ENCODE measurements around the gene CACNB4. TPM values are rescaled to one million over a fixed set of nuclear protein-coding genes. Genes with fewer than 3 reads are reported as not detected.
A peak's percentile ranks its signal among the peaks of the same experiment; 100 is the strongest.
"Not testable (repeated sequence)": the region's sequence is repeated elsewhere in the genome, so short reads cannot be mapped to it uniquely, and the experiment has no call there.

Gene CACNB4
- polyA plus RNA-seq, 1 of the 3 experiments (the other 2 are of a cell fraction): 0.18 TPM

- Histone ChIP-seq H3K4me1 (ENCODE audit: control insufficient read depth in 1 of 2, insufficient read depth in 2 of 2, low read depth in 1 of 2, low read length in 1 of 2) (peaks cover 0 to 3% of the 10 kb centered on the region in 2 experiments; a peak in 2 of 4 replicates), H4K20me1 (ENCODE audit: insufficient read depth) (no peaks in the 10 kb centered on the region), H3K79me2 (ENCODE audit: insufficient read depth) (no peaks in the 10 kb centered on the region), H3K27ac (ENCODE audit: low read depth in 2 of 2, low read length in 1 of 2) (no peak overlapping the region), H3K36me3 (replicated peaks in 1 of 2; ENCODE audit: control insufficient read depth in 1 of 2, insufficient read depth in 2 of 2, low read length in 1 of 2) (no peaks in the 10 kb centered on the region), H3K27me3 (ENCODE audit: insufficient read depth) (no peaks in the 10 kb centered on the region), H2AFZ (ENCODE audit: low read depth) (no peak overlapping the region), H3K4me2 (no peak overlapping the region), H3K9me3 (no peaks in the 10 kb centered on the region), H3K9me2 (no peaks in the 10 kb centered on the region), H3K9ac (no peak overlapping the region), H3K4me3 (ENCODE audit: low read depth in 2 of 2, low read length in 1 of 2) (no peak overlapping the region), H3F3A (replicated peaks; ENCODE audit: insufficient read depth) (no peaks in the 10 kb centered on the region)
- 33% methylated on average over 5 of the region's 5 CpGs for WGBS (ENCODE audit: low lambda C conversion rate)
- TF ChIP-seq RXRA (IDR thresholded peaks at IDR 0.05; ENCODE audit: borderline replicate concordance, low read depth) (no peak), EP300 (IDR thresholded peaks at IDR 0.05; ENCODE audit: borderline replicate concordance in 1 of 2, low read depth in 1 of 2, low read length in 1 of 2) (no peak; a peak in 1 of 4 replicates), TEAD4 (IDR thresholded peaks at IDR 0.05; ENCODE audit: borderline replicate concordance, insufficient read depth) (no peak), CHD2 (IDR thresholded peaks at IDR 0.05; ENCODE audit: low read length, partially characterized antibody) (no peak), USF1 (IDR thresholded peaks at IDR 0.05; ENCODE audit: borderline replicate concordance, low read depth) (no peak), FOXJ3 (CRISPR knock-in tag; IDR thresholded peaks at IDR 0.05) (no peak), ELF1 (IDR thresholded peaks at IDR 0.05) (no peak), EZH2phosphoT487 (IDR thresholded peaks at IDR 0.05; ENCODE audit: borderline replicate concordance, low read depth) (no peak), NFIC (IDR thresholded peaks at IDR 0.05; ENCODE audit: borderline replicate concordance) (no peak), TCF12 (IDR thresholded peaks at IDR 0.05) (no peak), USF2 (IDR thresholded peaks at IDR 0.05; ENCODE audit: borderline replicate concordance, low read depth, low read length) (no peak), FOXM1 (IDR thresholded peaks at IDR 0.05; ENCODE audit: low read depth) (no peak), SMC3 (IDR thresholded peaks at IDR 0.05; ENCODE audit: low read depth, low read length) (no peak), JUND (IDR thresholded peaks at IDR 0.05) (no peak)
- DNase-seq: peak; percentile 33
- POLR2A ChIA-PET: no interaction called here
- CTCF ChIA-PET: interaction anchor here (0.6 to 2.0 kb wide), 7 partner anchors 10 to 127 kb away, joined by 3 to 5 read pairs (median 3); no protein-coding TSS in a partner anchor
These were observed 182.2 kb downstream of the CACNB4 start for GRCh38 chr2:151916632-151917031.

- H3K36me3 ChIP-seq (replicated peaks in 1 of 2; ENCODE audit: control insufficient read depth in 1 of 2, insufficient read depth in 2 of 2, low read length in 1 of 2); H3K4me2 ChIP-seq; H3K9me2 ChIP-seq; H4K20me1 ChIP-seq (ENCODE audit: insufficient read depth); H3K4me1 ChIP-seq (ENCODE audit: control insufficient read depth in 1 of 2, insufficient read depth in 2 of 2, low read depth in 1 of 2, low read length in 1 of 2); H3K9me3 ChIP-seq; POLR2A ChIA-PET; H2AFZ ChIP-seq (ENCODE audit: low read depth); H3K27me3 ChIP-seq (ENCODE audit: insufficient read depth); H3K9ac ChIP-seq; H3K79me2 ChIP-seq (ENCODE audit: insufficient read depth); CTCF ChIA-PET; DNase-seq; H3F3A ChIP-seq (replicated peaks; ENCODE audit: insufficient read depth); H3K4me3 ChIP-seq (ENCODE audit: low read depth in 2 of 2, low read length in 1 of 2); H3K27ac ChIP-seq (ENCODE audit: low read depth in 2 of 2, low read length in 1 of 2): not testable (repeated sequence)
- WGBS (ENCODE audit: low lambda C conversion rate): 58% methylated on average over 7 of the region's 7 CpGs
These were observed 183.2 kb downstream of the CACNB4 start for GRCh38 chr2:151915629-151916025.

All from SK-N-SH (cell line).